Psoas muscle (tissue), 8 donors: ENCODE data around the gene PACRG. TPM values are rescaled to one million over a fixed set of nuclear protein-coding genes. Genes with fewer than 3 reads are reported as not detected.
"Not testable (repeated sequence)": the region's sequence is repeated elsewhere in the genome, so short reads cannot be mapped to it uniquely, and the experiment has no call there.

Experiments
- ATAC-seq, 4 donors: fragments of 200-7000 bp; cut with Tn5 transposase; one replicate each; pipeline ENCODE4 v1.9.1; 2020; ENCODE audit warnings: moderate library complexity in 3 of 4, mild to moderate bottlenecking in 2 of 4
- DNase-seq, 2 donors: peaks; one replicate each; pipeline ENCODE4 v3.0.0-alpha.2; 2020
- H3K27ac ChIP-seq: fragments of 200-600 bp; one replicate; pipeline ENCODE4 v1.8.0; 2022
- H3K27me3 ChIP-seq, 3 donors: fragments of 200-600 bp in 1 of 3; one replicate each; pipeline versions ENCODE4 v1.6.1 to v1.8.0; 2013 to 2022; ENCODE audit warnings: low read length in 2 of 3, mild to moderate bottlenecking in 2 of 3, moderate library complexity in 1 of 3; ENCODE audit not compliant: insufficient read depth in 3 of 3
- H3K36me3 ChIP-seq, 2 donors: fragments of 200-600 bp in 1 of 2; one replicate each; pipeline versions ENCODE4 v1.6.1 to v1.8.0; 2013 to 2022; ENCODE audit warnings: low read depth in 1 of 2, mild to moderate bottlenecking in 1 of 2, moderate library complexity in 1 of 2; ENCODE audit not compliant: insufficient read depth in 1 of 2
- H3K4me1 ChIP-seq: fragments of 200-600 bp; one replicate; pipeline ENCODE4 v1.8.0; 2022
- H3K4me3 ChIP-seq: fragments of 200-600 bp; one replicate; pipeline ENCODE4 v1.8.0; 2022; ENCODE audit warnings: mild to moderate bottlenecking
- H3K9me3 ChIP-seq: fragments of 200-600 bp; one replicate; pipeline ENCODE4 v1.8.0; 2022
- WGBS, 3 donors: extraction: QIAGEN DNeasy Blood & Tissue Kit; methylation state at CpG; one replicate each; pipeline versions ENCODE4 v1.1.6 to v1.1.7; 2013; 5-methylcytosine and 5-hydroxymethylcytosine counted together
- intact Hi-C, 2 donors: fragments of 100-400 bp; cut with DNase I; formaldehyde crosslinking; loops; one replicate each; pipeline versions ENCODE4 v1.11.0 to v1.14.2; 2022
- long read RNA-seq, 2 donors: library from polyadenylated mRNA; unstranded; transcript quantifications; one replicate each; pipeline ENCODE4 v2.0.0, GENCODE V29; 2021
- polyA plus RNA-seq, 3 donors: library from polyadenylated mRNA; stranded (reverse); fragments of 200-250 nt; gene quantifications; one replicate each; pipeline ENCODE4 v1.2.3, GENCODE V29; 2013
- total RNA-seq, 4 donors: library from RNA; stranded (reverse); fragmentation: NEBNext Ultra II Directional in 2 of 4; extraction: Animal tissue kit (Norgen Biotek cat#: 25700) in 2 of 4; gene quantifications; one replicate each; pipeline versions ENCODE4 v1.2.1 to v1.2.4, GENCODE V29; 2021 to 2023
- TF ChIP-seq, protein P1 (sequence below): fragments of 200-600 bp; IDR thresholded peaks from one replicate; pipeline ENCODE4 v1.8.0; 2022; ENCODE audit warnings: antibody characterized with exemption
- donor health status: healthy with polysubstance abuse.
- donor health status: DM: no; HTN: no; CAD: no; lungs with moderate emphysema.
- donor health status: Bipolar disorder and iron deficiency.
- donor health status: healthy.
- donor health status: DM: yes; HTN: yes; CAD: no.
- donor health status: DM: no; HTN: no; CAD: no.
- donor health status: DM: no; HTN: no; CAD: no.
- donor health status: DM: yes; HTN: yes; CAD: no.

The PACRG gene
- total RNA-seq (1 to 10 TPM; 1.1 to 3.1 (median 1.8) TPM), polyA plus RNA-seq (1 to 10 TPM in 1 of 3 donors, under 1 TPM in 2; 0.17 to 1.8 (median 0.75) TPM)
- long read RNA-seq, donor 1, result 0 reads
- long read RNA-seq, donor 2, partial matches to known transcripts, result 1 of 1 reads
- long read RNA-seq, donor 2, other reads (novel, unspliced or antisense), result 0 of 1 reads

DNA sequence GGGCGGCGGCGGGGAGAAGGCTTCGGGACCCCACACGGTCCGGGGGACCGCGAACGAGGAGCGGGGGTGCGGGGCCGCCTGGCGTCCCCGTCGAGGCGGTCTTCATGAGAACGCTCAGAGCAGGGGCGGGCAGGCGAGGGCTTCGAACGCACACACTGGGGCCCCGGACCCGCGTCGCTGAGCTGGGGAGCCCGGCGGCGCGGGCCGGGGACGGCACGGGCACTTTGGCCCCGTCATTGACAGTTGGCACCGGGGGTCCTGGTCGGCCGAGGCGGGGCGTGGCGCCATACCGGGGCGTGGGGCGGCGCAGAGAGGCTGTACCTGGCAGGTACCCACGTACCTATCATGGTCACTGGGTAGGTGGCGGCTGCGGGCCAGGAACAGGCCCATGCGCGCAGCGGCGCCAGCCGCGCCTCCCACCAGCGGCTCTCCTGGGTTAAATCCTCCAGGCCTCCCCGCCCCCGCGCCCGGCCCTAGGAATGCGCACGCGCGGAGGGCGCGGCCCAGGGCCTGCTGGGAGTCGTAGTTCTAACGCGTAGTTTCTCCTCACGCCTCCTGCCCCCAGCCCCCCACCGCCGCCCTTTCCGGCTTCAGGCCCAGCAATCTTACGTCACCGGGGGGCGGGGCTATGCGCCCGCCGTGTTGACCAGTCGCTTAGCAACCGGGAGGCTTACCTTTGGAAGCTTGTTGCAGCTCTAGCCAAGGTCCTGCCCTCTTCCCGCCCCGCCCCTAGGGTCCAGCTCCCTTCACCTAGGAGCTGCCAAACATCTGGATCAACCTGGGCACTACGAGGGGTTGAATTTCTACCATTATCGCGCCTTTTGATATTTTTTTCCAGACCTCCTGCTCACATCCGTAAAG lies at the start of gene PACRG, which contains the start of gene PRKN:
PACRG (plus strand) TSS at position 653 of the 861 bp plus-strand sequence.
PRKN (minus strand) TSS at position 445 of the 861 bp plus-strand sequence.
- Histone ChIP-seq H3K36me3 (no peaks in the 10 kb centered on the region), H3K27ac (peak within 1 kb of the TSS; percentile 93), H3K27me3 (no peaks in the 10 kb centered on the region), H3K4me1 (peaks cover 8% of the 10 kb centered on the region), H3K4me3 (peak within 1 kb of the TSS; percentile 90), H3K9me3 (no peaks in the 10 kb centered on the region)
- ATAC-seq, result peak; percentile 99 to 100 (median 99)
- WGBS, 3 donors, result 0 to 1% (median 0%) methylated on average over 42 to 84 of the region's 84 CpGs
- intact Hi-C loops, result loop anchor here in 1 of 2 donors (10.0 kb wide), 1 partner anchor 1377 kb away; no protein-coding TSS in a partner anchor
- TF ChIP-seq, protein P1, sequence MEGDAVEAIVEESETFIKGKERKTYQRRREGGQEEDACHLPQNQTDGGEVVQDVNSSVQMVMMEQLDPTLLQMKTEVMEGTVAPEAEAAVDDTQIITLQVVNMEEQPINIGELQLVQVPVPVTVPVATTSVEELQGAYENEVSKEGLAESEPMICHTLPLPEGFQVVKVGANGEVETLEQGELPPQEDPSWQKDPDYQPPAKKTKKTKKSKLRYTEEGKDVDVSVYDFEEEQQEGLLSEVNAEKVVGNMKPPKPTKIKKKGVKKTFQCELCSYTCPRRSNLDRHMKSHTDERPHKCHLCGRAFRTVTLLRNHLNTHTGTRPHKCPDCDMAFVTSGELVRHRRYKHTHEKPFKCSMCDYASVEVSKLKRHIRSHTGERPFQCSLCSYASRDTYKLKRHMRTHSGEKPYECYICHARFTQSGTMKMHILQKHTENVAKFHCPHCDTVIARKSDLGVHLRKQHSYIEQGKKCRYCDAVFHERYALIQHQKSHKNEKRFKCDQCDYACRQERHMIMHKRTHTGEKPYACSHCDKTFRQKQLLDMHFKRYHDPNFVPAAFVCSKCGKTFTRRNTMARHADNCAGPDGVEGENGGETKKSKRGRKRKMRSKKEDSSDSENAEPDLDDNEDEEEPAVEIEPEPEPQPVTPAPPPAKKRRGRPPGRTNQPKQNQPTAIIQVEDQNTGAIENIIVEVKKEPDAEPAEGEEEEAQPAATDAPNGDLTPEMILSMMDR, result no peak
- peak; percentile 98 to 99 for DNase-seq

DNA sequence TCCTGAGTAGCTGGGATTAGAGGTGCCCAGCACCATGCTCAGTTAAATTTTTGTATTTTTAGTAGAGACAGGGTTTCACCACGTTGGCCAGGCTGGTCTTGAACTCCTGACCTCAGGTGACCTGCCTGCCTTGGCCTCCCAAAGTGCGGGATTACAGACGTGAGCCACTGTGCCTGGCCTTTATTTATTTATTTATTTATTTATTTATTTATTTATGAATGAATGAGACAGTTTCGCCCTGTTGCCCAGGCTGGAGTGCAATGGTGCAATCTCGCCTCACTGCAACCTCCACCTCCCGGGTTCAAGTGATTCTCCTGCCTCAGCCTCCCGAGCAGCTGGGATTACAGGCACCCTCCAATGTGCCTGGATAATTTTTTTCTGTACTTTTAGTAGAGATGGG lies 48.9 kb upstream of the PACRG start:
- H3K9me3 ChIP-seq, H3K27me3 ChIP-seq, DNase-seq, H3K36me3 ChIP-seq, H3K27ac ChIP-seq, H3K4me3 ChIP-seq, H3K4me1 ChIP-seq, ATAC-seq, intact Hi-C loops: not testable (repeated sequence)
- WGBS, 3 donors, result 79 to 86% (median 83%) methylated on average over 7 of the region's 7 CpGs

DNA sequence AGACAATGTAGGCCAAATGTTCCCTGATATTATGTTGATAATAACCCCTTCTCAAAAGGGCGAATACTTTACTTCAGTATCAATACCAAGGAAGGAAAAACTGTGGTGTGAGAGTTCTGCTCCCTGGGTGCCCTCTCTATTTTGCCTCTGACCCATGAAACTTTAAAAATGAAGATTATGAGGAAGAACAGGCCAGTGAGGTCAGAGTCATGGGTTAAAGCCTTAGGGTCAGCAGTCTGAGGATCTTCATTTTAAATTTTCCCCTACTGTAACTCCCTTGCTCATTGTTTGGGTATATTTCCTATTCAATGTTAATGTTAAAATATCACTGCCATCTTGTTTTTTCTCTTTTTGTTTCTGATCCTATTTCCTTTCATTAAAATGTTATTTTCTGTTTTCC lies 48.1 kb upstream of the PACRG start:
- Histone ChIP-seq H3K27ac (no peak overlapping the region), H3K9me3 (no peaks in the 10 kb centered on the region), H3K4me1 (peaks cover under 1% of the 10 kb centered on the region), H3K4me3 (no peak overlapping the region), H3K36me3 (no peaks in the 10 kb centered on the region), H3K27me3 (no peaks in the 10 kb centered on the region)
- intact Hi-C loops, result no loop called here
- TF ChIP-seq, protein P1, result no peak
- DNase-seq (no peak), ATAC-seq (no peak)
- WGBS, 3 donors, result 89 to 100% (median 97%) methylated on average over 1 of the region's 1 CpG

DNA sequence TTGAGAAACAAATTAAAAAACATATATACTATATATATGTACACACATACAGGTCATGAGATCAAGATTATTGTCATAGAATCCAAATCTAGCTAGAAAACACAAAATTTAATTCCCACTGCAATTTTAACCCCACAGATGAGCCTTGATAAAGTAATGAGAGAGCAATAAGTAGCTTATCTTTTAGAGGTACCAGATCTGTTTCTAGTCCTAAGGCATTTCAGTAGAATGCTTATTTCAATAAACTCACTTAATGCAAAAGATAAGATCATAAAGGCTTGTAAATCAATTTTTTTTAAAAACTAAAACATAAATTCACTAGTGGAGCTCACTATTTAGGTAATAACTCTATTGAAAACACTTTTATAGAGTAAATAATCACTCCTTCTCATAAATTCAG lies 47.4 kb upstream of the PACRG start:
- no peaks in the 10 kb centered on the region for H3K9me3 ChIP-seq
- H3K27me3 ChIP-seq, result no peaks in the 10 kb centered on the region
- H3K4me1 ChIP-seq, result peaks cover 7% of the 10 kb centered on the region
- ATAC-seq (no peak), DNase-seq (no peak)
- TF ChIP-seq, protein P1, result no peak
- H3K4me3 ChIP-seq, result no peak overlapping the region
- no peak overlapping the region for H3K27ac ChIP-seq
- intact Hi-C loops, result no loop called here
- no peaks in the 10 kb centered on the region for H3K36me3 ChIP-seq

DNA sequence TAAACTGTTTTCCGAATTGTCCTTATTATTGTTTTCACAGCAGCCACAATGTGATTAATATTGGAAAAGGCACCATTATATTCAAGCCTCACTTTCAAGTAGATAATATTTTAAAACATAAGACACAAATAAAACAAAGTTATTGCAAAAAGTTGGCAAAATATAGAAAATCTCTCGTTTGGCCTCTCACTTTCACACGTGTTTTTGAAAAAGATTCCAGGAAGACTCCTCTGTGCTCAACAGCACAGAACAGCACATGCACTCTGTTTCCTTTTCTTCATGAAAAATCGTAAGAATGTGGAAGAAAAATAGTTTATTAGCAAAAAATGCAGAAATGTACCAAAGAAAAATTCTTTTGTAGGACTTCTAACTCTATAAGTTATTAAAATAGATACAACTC lies 46.9 kb upstream of the PACRG start:
- ATAC-seq (no peak), DNase-seq (no peak)
- intact Hi-C loops, result no loop called here
- Histone ChIP-seq H3K4me1 (peaks cover 7% of the 10 kb centered on the region), H3K27ac (no peak overlapping the region), H3K9me3 (no peaks in the 10 kb centered on the region), H3K27me3 (no peaks in the 10 kb centered on the region), H3K36me3 (no peaks in the 10 kb centered on the region), H3K4me3 (no peak overlapping the region)
- TF ChIP-seq, protein P1, result no peak
- WGBS, 3 donors, result 68 to 77% (median 68%) methylated on average over 4 of the region's 4 CpGs
